Pancreas (tissue), 10 donors: Measurements from ENCODE around the gene ITPR2. TPM values are rescaled to one million over a fixed set of nuclear protein-coding genes. Genes with fewer than 3 reads are reported as not detected.

Experiments used
- ATAC-seq, 4 donors: fragments of 200-7000 bp; cut with Tn5 transposase; one replicate each; pipeline versions ENCODE4 v1.8.0 to v1.9.1; 2020; ENCODE audit warnings: mild to moderate bottlenecking in 4 of 4, moderate library complexity in 4 of 4
- DNase-seq, 6 donors: peaks; one replicate each; pipeline ENCODE4 v3.0.0-alpha.2; 2020
- FAIRE-seq: peaks from 2 replicates; lab custom pipeline; 2012; peaks lifted over from hg19 to GRCh38; lab: Jason Lieb, UNC
- H3K27ac ChIP-seq, 4 donors: fragments of 200-600 bp; sonication (generic); 1 replicate in 3 of 4; 2 replicates in 1 of 4; pipeline versions ENCODE4 v1.5.0 to v1.8.0; 2020
- H3K27me3 ChIP-seq, 4 donors: fragments of 200-600 bp; one replicate each; pipeline ENCODE4 v1.8.0; 2021
- H3K36me3 ChIP-seq, 3 donors: fragments of 200-600 bp; sonication (generic) in 1 of 3; one replicate each; pipeline versions ENCODE4 v1.5.0 to v1.8.0; 2020 to 2021
- H3K4me1 ChIP-seq, 3 donors: fragments of 200-600 bp; one replicate each; pipeline ENCODE4 v1.8.0; 2021
- H3K4me3 ChIP-seq, 4 donors: fragments of 200-600 bp; sonication (generic) in 2 of 4; one replicate each; pipeline versions ENCODE4 v1.5.0 to v1.8.0; 2020 to 2021
- H3K9me3 ChIP-seq, 4 donors: fragments of 200-600 bp; one replicate each; pipeline ENCODE4 v1.8.0; 2021
- CTCF ChIP-seq, 4 donors: fragments of 200-600 bp; sonication (generic) in 3 of 4; IDR thresholded peaks; one replicate each; pipeline versions ENCODE4 v1.5.0 to v1.8.0; 2021; ENCODE audit warnings: antibody characterized with exemption in 4 of 4
- WGBS, 2 donors: extraction: QIAGEN DNeasy Blood & Tissue Kit; methylation state at CpG; one replicate each; pipeline ENCODE4 v1.1.7; 2013; 5-methylcytosine and 5-hydroxymethylcytosine counted together
- intact Hi-C, 3 donors: fragments of 100-400 bp; cut with DNase I; formaldehyde crosslinking; loops; one replicate each; pipeline versions ENCODE4 v1.11.1 to v1.14.2; 2022
- polyA plus RNA-seq, 2 donors: library from polyadenylated mRNA; stranded (reverse); fragments of 200-250 nt; gene quantifications; one replicate each; pipeline ENCODE4 v1.2.3, GENCODE V29; 2013
- total RNA-seq, 6 donors: library from RNA; stranded (reverse); fragmentation: NEBNext Ultra II Directional in 4 of 6; extraction: Animal tissue kit (Norgen Biotek cat#: 25700) in 4 of 6; gene quantifications; one replicate each; pipeline versions ENCODE4 v1.2.1 to v1.2.4, GENCODE V29; 2021 to 2023
- donor health status: healthy with polysubstance abuse.
- donor health status: DM: no; HTN: no; CAD: no; lungs with moderate emphysema.
- donor health status: DM: no; HTN: no; CAD: no.
- donor health status: control.
- donor health status: control.
- donor health status: Bipolar disorder and iron deficiency.
- donor health status: DM: yes; HTN: yes; CAD: no.
- donor health status: DM: no; HTN: no; CAD: no.
- donor health status: DM: no; HTN: no; CAD: no.
- donor health status: DM: yes; HTN: yes; CAD: no.

ITPR2 gene
- total and polyA plus RNA-seq, 8 donors = 3.3 to 51.8 (median 25.5) TPM

GRCh38 chr12:26768611-26769603 lies 64.1 kb downstream of the ITPR2 start:
- Histone ChIP-seq H3K9me3 (no peaks in the 10 kb centered on the region), H3K27ac (peak overlapping the region in 3 of 4 donors; percentile 30 to 69 (median 46)), H3K4me3 (no peak overlapping the region), H3K27me3 (no peaks in the 10 kb centered on the region), H3K36me3 (no peaks in the 10 kb centered on the region), H3K4me1 (peaks cover 5 to 35% (median 31%) of the 10 kb centered on the region in 3 donors)
- no peak for TF ChIP-seq CTCF (IDR thresholded peaks at IDR 0.05)
- ATAC-seq = peak; percentile 93 to 96 (median 94)
- DNase-seq = peak in 3 of 6 donors; percentile 25 to 52 (median 35)
- intact Hi-C loops = no loop called here
- FAIRE-seq = peak; percentile 23
- WGBS, 2 donors = 9 to 16% methylated on average over 1 of the region's 1 CpG

DNA sequence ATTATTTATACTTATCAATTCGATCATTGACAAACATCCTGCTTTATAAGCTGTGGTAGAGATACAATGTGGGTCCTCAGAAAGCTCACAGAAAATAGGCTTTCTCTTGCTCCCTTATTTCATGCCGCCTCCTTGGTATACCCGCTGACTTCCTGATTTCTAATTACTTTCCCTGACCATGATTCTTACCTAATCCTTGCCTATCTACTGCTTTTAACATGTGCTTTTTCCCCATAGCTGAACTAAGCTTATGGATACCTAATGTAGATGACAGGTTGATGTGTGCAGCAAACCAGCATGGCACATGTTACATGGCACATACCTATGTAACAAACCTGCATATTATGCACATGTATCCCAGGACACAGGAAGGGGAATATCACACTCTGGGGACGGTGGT lies 65.1 kb downstream of the ITPR2 start:
- intact Hi-C loops = no loop called here
- ATAC-seq (no peak), DNase-seq (no peak), FAIRE-seq (no peak)
- Histone ChIP-seq H3K4me1 (peaks cover 5 to 35% (median 31%) of the 10 kb centered on the region in 3 donors), H3K27me3 (no peaks in the 10 kb centered on the region), H3K36me3 (no peaks in the 10 kb centered on the region), H3K27ac (peak overlapping the region in 1 of 4 donors; percentile 28), H3K9me3 (no peaks in the 10 kb centered on the region), H3K4me3 (no peak overlapping the region)
- TF ChIP-seq CTCF (IDR thresholded peaks at IDR 0.05) = no peak
- 73 to 86% methylated on average over 4 of the region's 4 CpGs for WGBS, 2 donors

GRCh38 chr12:26767116-26767515 lies 65.9 kb downstream of the ITPR2 start:
- Histone ChIP-seq H3K27ac (no peak overlapping the region), H3K36me3 (no peaks in the 10 kb centered on the region), H3K9me3 (no peaks in the 10 kb centered on the region), H3K4me3 (no peak overlapping the region), H3K27me3 (no peaks in the 10 kb centered on the region), H3K4me1 (peaks cover 5 to 35% (median 31%) of the 10 kb centered on the region in 3 donors)
- WGBS, 2 donors = 93 to 95% methylated on average over 1 of the region's 1 CpG
- FAIRE-seq = no peak
- ATAC-seq = peak in 1 of 4 donors; percentile 25
- intact Hi-C loops = no loop called here
- no peak for TF ChIP-seq CTCF (IDR thresholded peaks at IDR 0.05)
- no peak for DNase-seq

DNA sequence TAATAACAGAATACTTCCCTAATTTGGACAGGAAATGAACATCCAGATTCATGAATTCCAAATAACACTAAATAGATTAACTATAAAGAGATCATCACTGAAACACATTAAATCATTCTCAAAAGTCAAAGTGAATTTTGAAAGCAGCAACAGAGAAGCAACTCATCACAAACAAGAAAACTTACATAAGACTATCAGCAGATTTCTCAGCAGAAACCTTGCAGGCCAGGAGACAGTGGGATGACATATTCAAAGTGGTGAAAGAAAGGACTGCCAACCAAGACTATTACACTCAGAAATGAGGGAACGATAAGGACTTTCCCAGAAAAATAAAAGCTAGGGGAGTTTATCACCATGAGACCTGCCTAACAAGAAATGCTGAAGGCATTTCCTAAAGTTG lies 70.8 kb downstream of the ITPR2 start:
- H3K4me3 ChIP-seq = no peak overlapping the region
- H3K4me1 ChIP-seq = peaks cover 0 to 8% (median 3%) of the 10 kb centered on the region in 3 donors
- H3K27me3 ChIP-seq = no peaks in the 10 kb centered on the region
- WGBS, 2 donors = 97 to 100% methylated on average over 1 of the region's 1 CpG
- no peaks in the 10 kb centered on the region for H3K9me3 ChIP-seq
- DNase-seq (no peak), FAIRE-seq (no peak), ATAC-seq (no peak)
- no peaks in the 10 kb centered on the region for H3K36me3 ChIP-seq
- intact Hi-C loops = no loop called here
- H3K27ac ChIP-seq = no peak overlapping the region
- TF ChIP-seq CTCF (IDR thresholded peaks at IDR 0.05) = no peak
